Endothelial cell of umbilical vein (primary cell): ENCODE data around the gene ATP8A1. TPM values are rescaled to one million over a fixed set of nuclear protein-coding genes. Genes with fewer than 3 reads are reported as not detected.

Experiments used
- BruUV-seq: library from RNA; stranded (reverse); fragments of 400-500 nt; replicated peaks from 2 replicates; lab custom pipeline; 2021; lab: Mats Ljungman, UMichigan
- CTCF ChIA-PET: fragments of 300-600, 350-600 bp; sonication (Branson Sonifier 250); formaldehyde crosslinking; loops from one replicate; lab custom pipeline; 2021; ENCODE audit warnings: antibody characterized with exemption, inconsistent platforms; lab: Charles Lee
- POLR2A ChIA-PET: fragments of 300-600, 350-600 bp; sonication (Branson Sonifier 250); formaldehyde crosslinking; loops from one replicate; lab custom pipeline; 2021; ENCODE audit warnings: antibody characterized with exemption, inconsistent platforms; lab: Charles Lee
- DNase-seq: peaks from one replicate; pipeline ENCODE4 v3.0.0-alpha.2; 2011; ENCODE audit warnings: low read depth, low spot score
- FAIRE-seq: peaks from 2 replicates; lab custom pipeline; 2011; peaks lifted over from hg19 to GRCh38; lab: Jason Lieb, UNC
- H2AFZ ChIP-seq: 2 replicates; pipeline ENCODE4 v1.6.0; 2012; ENCODE audit warnings: low read depth, low read length, control low read depth, inconsistent platforms
- H3K27ac ChIP-seq: 2 replicates; pipeline ENCODE4 v1.5.1; 2011; ENCODE audit warnings: low read depth, mild to moderate bottlenecking, control low read depth, low read length, moderate library complexity; ENCODE audit not compliant: insufficient read depth
- H3K27me3 ChIP-seq, 2 experiments: 2 replicates each; pipeline versions ENCODE4 v1.6.0 to v1.6.1; 2011; ENCODE audit warnings: low read length in 2 of 2, mixed read lengths in 1 of 2; ENCODE audit not compliant: control insufficient read depth in 2 of 2, insufficient read depth in 2 of 2
- H3K36me3 ChIP-seq, 2 experiments: 2 replicates in 1 of 2; 3 replicates in 1 of 2; pipeline ENCODE4 v1.5.1; 2011; ENCODE audit warnings: low read length in 2 of 2, mild to moderate bottlenecking in 1 of 2, moderate library complexity in 1 of 2; ENCODE audit not compliant: control insufficient read depth in 2 of 2, insufficient read depth in 2 of 2; ENCODE audit errors: extremely low read depth in 1 of 2
- H3K4me1 ChIP-seq: 3 replicates; pipeline ENCODE4 v1.5.1; 2011; ENCODE audit warnings: mild to moderate bottlenecking, low read length; ENCODE audit not compliant: control insufficient read depth, insufficient read depth; ENCODE audit errors: extremely low read depth
- H3K4me2 ChIP-seq: 2 replicates; pipeline ENCODE4 v1.6.1; 2011; ENCODE audit warnings: low read length, control low read depth, mixed read lengths; ENCODE audit not compliant: insufficient read depth
- H3K4me3 ChIP-seq, 3 experiments: fragments of 200-600 bp in 1 of 3; sonication (generic), shearing (Covaris generic) in 1 of 3; replicated peaks in 1 of 3; 2 replicates each; pipeline ENCODE4 v1.5.1; 2011 to 2016; ENCODE audit warnings: control low read depth in 3 of 3, low read length in 3 of 3, mild to moderate bottlenecking in 2 of 3, inconsistent platforms in 1 of 3, low read depth in 1 of 3, moderate library complexity in 1 of 3; ENCODE audit not compliant: insufficient read depth in 1 of 3
- H3K79me2 ChIP-seq: 2 replicates; pipeline ENCODE4 v1.6.0; 2012; ENCODE audit warnings: low read length, inconsistent platforms; ENCODE audit not compliant: control insufficient read depth, insufficient read depth
- H3K9ac ChIP-seq: replicated peaks from 2 replicates; pipeline ENCODE3; 2011; ENCODE audit warnings: low read length, control low read depth; ENCODE audit not compliant: insufficient read depth; ENCODE audit errors: extremely low read depth
- H3K9me1 ChIP-seq: replicated peaks from 3 replicates; pipeline ENCODE4 v1.6.0; 2011; ENCODE audit warnings: mild to moderate bottlenecking, low read length; ENCODE audit not compliant: control insufficient read depth, insufficient read depth; ENCODE audit errors: extremely low read depth
- H3K9me3 ChIP-seq: replicated peaks from 2 replicates; pipeline ENCODE4 v1.5.1; 2012; ENCODE audit warnings: low read length, inconsistent platforms; ENCODE audit not compliant: control insufficient read depth, insufficient read depth
- H4K20me1 ChIP-seq: replicated peaks from 2 replicates; pipeline ENCODE3; 2011; ENCODE audit warnings: mild to moderate bottlenecking, low read length; ENCODE audit not compliant: control insufficient read depth, insufficient read depth; ENCODE audit errors: extremely low read depth
- EZH2 ChIP-seq: IDR thresholded peaks from 2 replicates; pipeline ENCODE4 v1.6.1; 2012; ENCODE audit warnings: borderline replicate concordance, low read depth, mild to moderate bottlenecking, moderate library complexity, low read length, inconsistent platforms; ENCODE audit not compliant: severe bottlenecking
- FOS ChIP-seq: IDR thresholded peaks from 2 replicates; pipeline ENCODE4 v1.6.1; 2011; ENCODE audit warnings: mild to moderate bottlenecking, low read length, moderate library complexity, borderline replicate concordance; ENCODE audit not compliant: insufficient read depth
- GATA2 ChIP-seq: IDR thresholded peaks from 2 replicates; pipeline ENCODE4 v1.7.0; 2011; ENCODE audit warnings: low read depth, mild to moderate bottlenecking, moderate library complexity, mixed read lengths, low read length; ENCODE audit not compliant: insufficient read length, insufficient read depth
- JUN ChIP-seq: IDR thresholded peaks from 2 replicates; pipeline ENCODE4 v1.6.1; 2011; ENCODE audit warnings: borderline replicate concordance, low read depth; ENCODE audit not compliant: insufficient read length, insufficient read depth
- MYC ChIP-seq: IDR thresholded peaks from one replicate; pipeline ENCODE4 v1.6.1; 2011; ENCODE audit warnings: mild to moderate bottlenecking, low read depth, low read length
- POLR2A ChIP-seq: IDR thresholded peaks from 2 replicates; pipeline ENCODE4 v1.6.1; 2012; ENCODE audit warnings: low read depth, mild to moderate bottlenecking, control low read depth, low read length
- POLR2AphosphoS5 ChIP-seq: IDR thresholded peaks from 2 replicates; pipeline ENCODE4 v1.6.1; 2012; ENCODE audit warnings: low read depth, mild to moderate bottlenecking, control low read depth, low read length, moderate library complexity; ENCODE audit not compliant: insufficient read depth
- dilution Hi-C: fragments of 300-500 bp; cut with MboI; formaldehyde crosslinking; loops from one replicate; pipeline ENCODE4 v1.15.0; 2019; ENCODE audit warnings: low sequenced_read_pairs; ENCODE audit not compliant: extremely low pct_ligation_motif_present
- intact Hi-C: fragments of 100-400 bp; cut with micrococcal nuclease; formaldehyde crosslinking; loops from one replicate; pipeline ENCODE4 v1.10.0; 2022
- polyA plus RNA-seq, 4 experiments: library from polyadenylated mRNA; depleted of rRNA in 3 of 4; stranded (reverse) in 3 of 4; unstranded in 1 of 4; fragments of >200 nt; gene quantifications; 2 replicates each; pipeline versions ENCODE4 v1.2.1 to v1.2.3, GENCODE V29; 2011 to 2012; ENCODE audit warnings: missing spikeins in 1 of 4
- total RNA-seq: library from RNA; stranded (reverse); gene quantifications from 2 replicates; pipeline ENCODE4 v1.2.3, GENCODE V29; 2021
- TF ChIP-seq, protein P1 (sequence below): IDR thresholded peaks from 2 replicates; pipeline ENCODE4 v1.6.1; 2011; ENCODE audit not compliant: insufficient read depth, insufficient read length
- TF ChIP-seq, protein P2 (sequence below), 2 donors: IDR thresholded peaks; 1 replicate in 1 of 2; 2 replicates in 1 of 2; pipeline ENCODE4 v1.5.1; 2011; ENCODE audit warnings: low read length in 2 of 2, mild to moderate bottlenecking in 2 of 2, moderate library complexity in 2 of 2, control low read depth in 1 of 2, inconsistent platforms in 1 of 2, low read depth in 1 of 2; ENCODE audit not compliant: insufficient read depth in 1 of 2; ENCODE audit errors: extremely low read depth in 1 of 2

Gene ATP8A1
- total and polyA plus RNA-seq, 2 donors (not counting 3 experiments of a cell fraction or from before 2014, with no cell fraction given): 0.97 to 11.5 TPM

DNA sequence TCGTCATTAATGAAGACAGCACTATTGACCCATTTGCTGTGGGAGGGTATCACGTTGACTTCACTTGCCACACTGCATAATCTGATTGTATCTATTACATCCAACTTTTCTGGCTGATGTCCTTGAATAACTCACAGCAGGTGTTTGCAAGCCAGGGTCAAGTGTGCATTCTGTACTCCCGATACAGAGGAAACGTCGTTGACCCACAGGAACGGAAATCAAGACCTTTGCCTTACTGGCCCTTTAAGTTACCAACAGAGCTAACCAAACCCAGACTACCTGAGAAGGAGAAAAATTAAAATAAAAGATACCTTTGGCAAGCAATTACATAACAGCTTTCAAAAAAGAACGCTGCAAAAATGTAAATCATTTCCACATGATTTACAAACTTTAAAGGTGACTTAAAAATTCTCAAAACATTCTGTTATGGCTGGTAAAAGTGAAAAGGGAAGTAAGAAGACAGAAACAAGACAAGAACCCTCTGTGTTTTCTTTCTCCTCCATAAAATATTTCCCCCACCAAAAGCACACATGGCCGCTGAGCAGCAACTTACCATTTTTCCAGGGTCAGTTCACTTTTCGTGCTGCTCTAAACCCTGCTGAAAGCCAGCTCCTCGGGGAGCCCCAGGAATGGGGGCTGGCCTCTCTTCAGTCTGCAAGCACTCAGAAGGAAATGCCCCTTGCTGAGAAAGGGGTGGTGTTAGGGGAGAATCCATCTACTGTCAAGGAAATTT, 266.1 kb downstream of the ATP8A1 start:
- FAIRE-seq: no peak
- no peak for DNase-seq
- POLR2A ChIA-PET: no interaction called here
- Histone ChIP-seq H3K4me1 (peaks cover 5% of the 10 kb centered on the region), H3K4me2 (no peak overlapping the region), H3K9me1 (no peaks in the 10 kb centered on the region), H3K4me3 (no peak overlapping the region), H2AFZ (no peak overlapping the region), H3K36me3 (no peaks in the 10 kb centered on the region), H3K27ac (no peak overlapping the region), H3K79me2 (no peaks in the 10 kb centered on the region), H4K20me1 (no peaks in the 10 kb centered on the region), H3K27me3 (no peaks in the 10 kb centered on the region), H3K9me3 (no peaks in the 10 kb centered on the region), H3K9ac (no peak overlapping the region)
- TF ChIP-seq FOS (no peak), GATA2 (no peak), POLR2A (no peak), JUN (no peak), EZH2 (no peak), MYC (no peak), POLR2AphosphoS5 (no peak)
- TF ChIP-seq, protein P1, sequence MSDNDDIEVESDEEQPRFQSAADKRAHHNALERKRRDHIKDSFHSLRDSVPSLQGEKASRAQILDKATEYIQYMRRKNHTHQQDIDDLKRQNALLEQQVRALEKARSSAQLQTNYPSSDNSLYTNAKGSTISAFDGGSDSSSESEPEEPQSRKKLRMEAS: no peak
- TF ChIP-seq, protein P2, sequence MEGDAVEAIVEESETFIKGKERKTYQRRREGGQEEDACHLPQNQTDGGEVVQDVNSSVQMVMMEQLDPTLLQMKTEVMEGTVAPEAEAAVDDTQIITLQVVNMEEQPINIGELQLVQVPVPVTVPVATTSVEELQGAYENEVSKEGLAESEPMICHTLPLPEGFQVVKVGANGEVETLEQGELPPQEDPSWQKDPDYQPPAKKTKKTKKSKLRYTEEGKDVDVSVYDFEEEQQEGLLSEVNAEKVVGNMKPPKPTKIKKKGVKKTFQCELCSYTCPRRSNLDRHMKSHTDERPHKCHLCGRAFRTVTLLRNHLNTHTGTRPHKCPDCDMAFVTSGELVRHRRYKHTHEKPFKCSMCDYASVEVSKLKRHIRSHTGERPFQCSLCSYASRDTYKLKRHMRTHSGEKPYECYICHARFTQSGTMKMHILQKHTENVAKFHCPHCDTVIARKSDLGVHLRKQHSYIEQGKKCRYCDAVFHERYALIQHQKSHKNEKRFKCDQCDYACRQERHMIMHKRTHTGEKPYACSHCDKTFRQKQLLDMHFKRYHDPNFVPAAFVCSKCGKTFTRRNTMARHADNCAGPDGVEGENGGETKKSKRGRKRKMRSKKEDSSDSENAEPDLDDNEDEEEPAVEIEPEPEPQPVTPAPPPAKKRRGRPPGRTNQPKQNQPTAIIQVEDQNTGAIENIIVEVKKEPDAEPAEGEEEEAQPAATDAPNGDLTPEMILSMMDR (IDR thresholded peaks at IDR 0.05; ENCODE audit: extremely low read depth in 1 of 2, insufficient read depth in 1 of 2, low read depth in 1 of 2, low read length in 2 of 2): no peak
- CTCF ChIA-PET: no interaction called here
- intact Hi-C loops (no loop called here), dilution Hi-C loops (no loop called here)
- BruUV-seq: no TSS peak
